ENCODE measurements around the gene OSCAR. TPM values are rescaled to one million over a fixed set of nuclear protein-coding genes. Genes with fewer than 3 reads are reported as not detected.

Gene OSCAR
- total RNA-seq, 2 donors from 2014 or later: 2.3 TPM; not detected in 1

- intact Hi-C loops (cut with DNase I): no loop called here
- Histone ChIP-seq H3K4me1 (no peaks in the 10 kb centered on the region), H3K9me3 (no peaks in the 10 kb centered on the region), H3K27me3 (no peaks in the 10 kb centered on the region), H3K4me3 (no peak overlapping the region), H3K27ac (no peak overlapping the region), H3K36me3 (replicated peaks in 1 of 2; ENCODE audit: insufficient read depth in 1 of 2, low read depth in 2 of 2) (peaks cover 8 to 36% of the 10 kb centered on the region in 2 donors)
- ATAC-seq (no peak), DNase-seq (no peak)
- TF ChIP-seq CTCF (IDR thresholded peaks at IDR 0.05) (no peak), POLR2A (IDR thresholded peaks at IDR 0.05) (no peak)
- WGBS, 2 donors: 91% methylated on average over 20 of the region's 20 CpGs; no CpG with 5 or more reads in 1 of the 2 donors
Observed at GRCh38 chr19:54129617-54129996, 29.0 kb upstream of the OSCAR start.

GRCh38 chr19:54128796-54129616, 28.4 kb upstream of the OSCAR start:
- WGBS, 2 donors: 96 to 97% methylated on average over 11 to 40 of the region's 41 CpGs
- Histone ChIP-seq H3K27me3 (no peaks in the 10 kb centered on the region), H3K9me3 (no peaks in the 10 kb centered on the region), H3K4me1 (no peaks in the 10 kb centered on the region), H3K36me3 (replicated peaks in 1 of 2; ENCODE audit: insufficient read depth in 1 of 2, low read depth in 2 of 2) (peaks cover 10 to 40% of the 10 kb centered on the region in 2 donors), H3K4me3 (no peak overlapping the region), H3K27ac (no peak overlapping the region)
- ATAC-seq: no peak
- TF ChIP-seq CTCF (IDR thresholded peaks at IDR 0.05) (no peak), POLR2A (IDR thresholded peaks at IDR 0.05) (no peak)
- intact Hi-C loops (cut with DNase I): no loop called here
- no peak for DNase-seq

- Histone ChIP-seq H3K4me3 (no peak overlapping the region), H3K4me1 (no peaks in the 10 kb centered on the region), H3K27ac (no peak overlapping the region), H3K27me3 (no peaks in the 10 kb centered on the region), H3K36me3 (replicated peaks in 1 of 2; ENCODE audit: insufficient read depth in 1 of 2, low read depth in 2 of 2) (peaks cover 10 to 43% of the 10 kb centered on the region in 2 donors), H3K9me3 (no peaks in the 10 kb centered on the region)
- WGBS, 2 donors: 88 to 95% methylated on average over 18 to 20 of the region's 20 CpGs
- DNase-seq: no peak
- TF ChIP-seq POLR2A (IDR thresholded peaks at IDR 0.05) (no peak), CTCF (IDR thresholded peaks at IDR 0.05) (no peak)
- intact Hi-C loops (cut with DNase I): no loop called here
- ATAC-seq: no peak
Observed at GRCh38 chr19:54128441-54128725, 27.8 kb upstream of the OSCAR start.

GRCh38 chr19:54127688-54128440, 27.3 kb upstream of the OSCAR start:
- DNase-seq (no peak), ATAC-seq (no peak)
- Histone ChIP-seq H3K4me1 (no peaks in the 10 kb centered on the region), H3K9me3 (no peaks in the 10 kb centered on the region), H3K27me3 (no peaks in the 10 kb centered on the region), H3K4me3 (no peak overlapping the region), H3K27ac (no peak overlapping the region), H3K36me3 (replicated peaks in 1 of 2; ENCODE audit: insufficient read depth in 1 of 2, low read depth in 2 of 2) (peaks cover 10 to 45% of the 10 kb centered on the region in 2 donors)
- intact Hi-C loops (cut with DNase I): no loop called here
- TF ChIP-seq CTCF (IDR thresholded peaks at IDR 0.05): no peak
- no peak for TF ChIP-seq POLR2A (IDR thresholded peaks at IDR 0.05)
- WGBS, 2 donors: 91 to 94% methylated on average over 32 to 34 of the region's 44 CpGs
